Colon (tissue), 2 donors: Measurements from ENCODE around the gene E2F8.

Source experiments
- FAIRE-seq: peaks from 2 replicates; lab custom pipeline; 2012; peaks lifted over from hg19 to GRCh38; lab: Jason Lieb, UNC
- donor health status: control.
- donor health status: control.

The E2F8 gene

GRCh38 chr11:19252394-19253152 lies 11.8 kb upstream of the E2F8 start:
- no peak for FAIRE-seq

DNA sequence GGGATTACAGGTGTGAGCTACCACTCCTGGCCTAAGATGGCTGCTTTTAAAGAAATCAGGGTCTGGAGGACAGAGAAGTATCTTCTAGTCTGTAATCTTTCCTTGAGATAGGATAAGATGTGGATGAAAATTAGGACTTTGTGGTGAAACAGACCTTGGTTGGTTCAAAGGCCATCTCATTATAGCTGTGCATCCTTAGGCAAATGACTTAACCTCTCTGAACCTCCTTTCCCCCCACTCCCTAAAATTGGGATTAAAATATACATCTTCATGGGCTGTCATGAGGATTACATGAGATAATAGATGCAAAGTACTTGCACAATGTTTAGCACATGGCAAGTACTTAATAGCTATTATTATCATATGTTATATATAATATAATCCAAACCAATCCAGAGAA lies 10.8 kb upstream of the E2F8 start:
- FAIRE-seq: no peak

DNA sequence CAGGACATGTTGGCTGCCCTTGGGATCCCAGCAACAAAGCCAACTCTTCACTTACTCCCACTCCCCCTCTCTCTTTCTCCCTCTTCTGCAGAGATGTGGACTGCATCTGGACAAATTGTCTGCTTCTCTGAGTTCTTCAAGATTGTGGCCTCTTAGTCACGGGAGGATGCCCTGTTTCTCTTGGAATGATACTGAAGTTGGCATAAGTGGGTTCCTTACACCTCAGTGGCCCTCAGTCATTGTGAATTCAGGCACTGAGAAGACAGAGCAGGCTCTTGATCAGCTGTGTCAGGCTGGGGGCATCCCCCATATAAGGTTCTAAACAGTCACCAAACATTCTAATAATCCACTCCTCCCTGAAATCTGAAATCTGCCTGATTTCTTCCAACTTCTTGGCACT lies 6.1 kb upstream of the E2F8 start:
- FAIRE-seq: no peak

DNA sequence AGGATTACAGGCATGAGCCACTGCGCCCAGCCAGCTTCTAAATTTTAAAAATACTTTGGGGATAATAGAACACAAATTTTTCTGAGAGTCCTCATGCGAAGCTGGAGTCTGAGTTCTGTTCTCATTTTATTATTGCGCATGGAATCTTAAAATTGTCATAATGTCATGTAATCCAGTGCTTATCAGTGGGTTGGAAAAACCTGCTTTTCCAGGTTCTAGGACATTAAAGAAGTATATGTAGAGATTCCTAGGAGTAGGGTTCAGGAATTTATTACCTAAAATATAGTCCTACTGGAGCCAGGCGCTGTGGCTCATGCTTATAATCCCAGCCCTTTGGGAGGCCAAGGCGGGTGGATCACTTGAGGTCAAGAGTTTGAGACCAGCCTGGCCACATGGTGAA lies 4.6 kb upstream of the E2F8 start:
- no peak for FAIRE-seq

DNA sequence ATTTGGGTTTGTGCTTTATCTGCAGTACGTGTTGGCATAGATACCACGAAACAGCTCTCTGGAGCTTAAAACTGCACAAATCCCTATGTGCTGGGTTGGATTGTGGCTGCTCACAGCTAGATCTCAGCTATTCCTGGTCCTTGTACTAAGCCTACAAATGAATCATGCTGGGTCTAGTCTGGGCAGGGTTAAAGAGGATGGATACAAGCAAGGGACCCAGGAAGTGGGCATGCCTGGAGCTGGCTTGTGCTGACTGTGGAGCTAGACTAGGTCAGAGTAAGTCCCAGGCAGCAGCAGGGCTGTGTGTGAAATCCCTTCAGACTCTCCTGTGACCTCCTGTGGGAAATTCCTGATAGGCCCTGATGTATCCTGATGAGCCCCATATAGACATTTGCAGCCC lies 3.9 kb upstream of the E2F8 start:
- no peak for FAIRE-seq

DNA sequence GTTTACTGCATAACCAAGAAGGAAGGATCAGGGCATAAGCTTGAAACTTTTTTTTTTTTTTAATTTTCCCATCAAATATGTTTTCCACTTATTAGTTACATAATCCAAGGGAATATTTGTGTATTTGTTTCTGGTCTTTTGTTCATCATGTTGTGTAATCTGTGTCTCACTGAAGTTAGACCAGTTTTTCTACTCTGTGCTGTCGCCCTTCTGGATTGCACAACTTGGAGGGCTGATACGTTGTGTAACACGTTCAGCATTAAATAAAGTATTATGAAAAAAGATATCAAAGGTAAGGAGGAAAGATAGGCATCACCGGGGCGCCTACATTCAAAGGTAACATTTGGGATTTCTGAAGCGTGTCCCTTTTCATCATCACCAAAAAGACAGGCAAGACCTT lies 3.3 kb upstream of the E2F8 start:
- FAIRE-seq: no peak

DNA sequence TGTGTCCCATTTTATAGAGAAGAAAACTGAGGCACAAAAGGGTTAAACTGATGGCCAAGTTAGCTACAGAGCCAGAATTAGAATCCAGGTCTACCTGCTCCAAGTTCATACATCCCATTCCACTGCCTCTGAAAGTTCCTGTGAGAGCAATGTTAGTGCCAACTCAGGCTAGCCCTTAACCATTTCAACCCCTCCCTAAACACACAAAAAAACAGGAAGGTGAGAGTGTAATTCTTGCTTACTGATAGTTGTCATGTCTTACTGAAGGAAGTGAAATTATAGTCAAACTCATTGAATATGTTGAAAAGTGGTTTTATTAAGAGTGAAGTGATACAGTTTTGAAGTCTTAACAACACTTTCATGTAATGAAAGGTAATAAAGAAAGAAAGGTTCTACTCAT lies 2.9 kb upstream of the E2F8 start:
- no peak for FAIRE-seq

DNA sequence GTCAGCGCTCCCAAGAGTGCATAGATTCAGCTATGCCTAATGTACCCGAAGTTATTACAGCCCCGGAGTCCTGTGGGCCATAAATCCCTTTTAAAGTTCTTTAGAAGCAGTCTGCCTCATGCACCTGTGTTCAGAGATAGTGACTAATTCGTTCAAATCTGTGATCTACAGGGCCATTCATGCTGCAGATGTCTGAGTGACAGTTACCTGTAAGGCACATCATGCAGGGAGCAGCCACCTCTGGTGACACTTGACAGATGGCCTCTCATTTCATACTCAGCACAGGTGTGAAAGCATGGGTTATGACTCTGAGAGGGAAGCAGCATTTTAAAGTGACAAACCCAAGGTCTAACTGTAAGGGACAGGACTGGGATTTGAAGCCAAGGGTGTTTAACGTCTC lies 2.4 kb upstream of the E2F8 start:
- FAIRE-seq: no peak

GRCh38 chr11:19242179-19242932 lies 1.6 kb upstream of the E2F8 start:
- FAIRE-seq: no peak

DNA sequence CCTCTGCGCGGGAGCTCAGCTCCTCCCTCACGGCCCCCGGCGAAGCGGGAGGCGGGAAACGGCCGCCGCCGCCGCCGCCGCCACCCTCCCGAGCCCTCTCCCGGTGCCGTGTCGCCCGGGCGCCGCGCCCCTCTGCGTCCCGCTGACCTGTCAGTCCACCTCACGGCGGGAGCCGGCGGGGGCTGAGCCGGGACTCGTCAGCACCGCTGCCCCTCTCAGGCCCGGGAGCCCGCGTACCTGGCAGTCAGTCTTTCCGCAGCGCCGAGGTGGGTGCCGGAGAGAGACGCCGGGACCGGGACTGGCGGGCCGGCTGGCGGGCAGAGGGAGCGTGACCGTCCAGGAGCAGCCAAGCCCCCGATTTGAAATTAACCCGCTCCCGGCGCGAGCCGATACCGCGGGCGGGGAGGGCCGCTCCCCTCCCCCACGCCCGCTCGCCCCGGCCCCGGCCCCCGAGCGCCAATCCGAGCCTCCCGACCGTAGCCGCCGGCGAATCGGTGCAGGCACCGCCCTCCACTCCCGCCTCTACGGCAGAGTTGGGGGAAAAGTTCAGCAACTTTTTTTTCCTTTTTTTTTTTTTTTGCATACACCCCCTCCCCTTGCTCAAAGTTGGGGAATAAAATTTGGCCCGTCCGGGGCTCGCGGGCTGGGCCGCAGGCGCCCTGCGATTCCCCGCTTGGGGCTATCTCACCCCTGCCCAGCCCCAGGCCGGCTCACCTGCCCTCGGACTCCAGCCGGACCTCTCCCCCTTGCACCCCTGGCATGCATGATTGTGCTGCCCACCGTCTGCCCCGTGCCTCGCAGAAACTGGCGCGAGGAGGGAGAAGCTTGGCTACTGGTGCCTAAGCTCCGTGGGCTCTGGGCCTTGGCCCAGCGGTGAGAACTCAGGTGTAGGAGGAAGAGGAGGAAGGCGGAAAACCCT lies 774 bp upstream of the E2F8 start:
- FAIRE-seq: no peak

GRCh38 chr11:19239039-19239438 lies 1.7 kb downstream of the E2F8 start:
- no peak for FAIRE-seq

GRCh38 chr11:19237813-19238212 lies 2.9 kb downstream of the E2F8 start:
- FAIRE-seq: no peak

- FAIRE-seq: no peak
Measured at GRCh38 chr11:19237381-19237780, 3.4 kb downstream of the E2F8 start.

DNA sequence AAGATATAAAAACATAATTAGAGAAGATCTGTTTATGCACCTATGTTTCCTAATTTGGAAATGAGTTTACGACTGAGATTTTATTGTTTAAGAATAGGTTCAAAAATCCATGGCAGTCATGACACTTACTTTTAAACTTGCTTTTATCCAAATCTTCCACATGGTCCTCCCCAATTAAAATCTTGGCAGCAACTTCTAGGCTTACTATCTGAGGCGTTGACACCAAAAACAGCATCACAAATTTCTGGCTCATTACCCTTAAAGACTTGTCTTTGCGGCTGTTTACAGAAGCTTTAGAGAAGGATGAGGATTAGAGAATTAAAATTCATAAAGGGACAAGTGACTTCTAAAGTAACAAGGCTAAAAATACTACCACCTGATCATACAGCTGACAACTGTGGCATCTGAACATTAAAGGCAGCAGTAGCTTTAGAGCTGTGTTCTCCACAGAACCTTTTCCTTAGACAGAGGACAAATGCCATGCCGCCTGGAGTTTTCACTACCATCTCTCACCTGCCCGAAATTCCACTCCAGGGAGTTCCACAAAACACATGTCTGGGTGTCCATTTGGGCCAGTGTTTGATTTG lies 6.4 kb downstream of the E2F8 start:
- no peak for FAIRE-seq

DNA sequence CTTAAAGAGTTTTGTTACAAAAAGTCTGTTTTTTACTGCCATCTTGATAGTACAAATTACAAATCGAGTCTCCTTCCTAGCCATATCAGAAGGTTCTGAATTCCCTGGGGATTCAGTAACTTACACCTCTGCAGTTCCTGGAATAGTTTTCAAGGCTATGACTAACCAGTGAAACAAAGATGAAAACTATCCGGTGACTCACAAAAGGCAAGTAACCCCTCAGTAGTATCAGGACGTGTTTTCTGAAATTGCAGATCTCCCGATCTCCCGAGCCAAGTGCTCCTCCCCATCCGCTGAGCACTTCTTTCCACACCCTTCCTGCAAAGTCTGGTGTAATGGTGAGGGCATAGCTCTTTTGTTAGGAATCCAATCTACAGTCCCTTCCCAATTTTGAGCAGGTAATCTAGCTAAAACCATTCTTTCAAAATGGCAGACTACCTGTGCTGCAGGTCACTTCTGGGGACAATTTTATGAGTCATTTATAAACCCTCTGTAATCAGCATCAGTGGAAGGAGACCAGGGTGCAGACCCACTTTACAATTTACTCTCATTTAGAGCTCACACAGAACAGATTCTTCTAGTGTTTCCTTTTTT lies 7.7 kb downstream of the E2F8 start:
- no peak for FAIRE-seq

DNA sequence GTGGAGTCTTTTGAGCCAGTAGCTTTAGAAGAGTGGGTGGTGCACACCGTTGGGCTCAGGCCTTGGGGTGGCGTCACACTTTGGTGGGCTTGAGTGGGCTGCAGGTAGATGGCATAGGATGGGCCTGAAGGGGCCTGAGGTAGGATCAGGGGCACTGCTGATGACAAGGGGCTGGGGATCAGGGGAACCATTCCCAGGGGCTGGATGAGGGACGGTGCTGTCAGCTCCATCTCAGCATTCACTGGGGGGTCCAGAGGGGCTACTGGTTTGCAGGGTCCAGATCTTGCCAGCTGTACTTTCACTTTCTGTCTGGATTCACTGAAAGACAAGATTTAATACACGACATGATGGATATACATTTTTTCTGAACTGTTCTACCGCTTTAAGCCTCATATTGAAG lies 11.1 kb downstream of the E2F8 start:
- FAIRE-seq: no peak

GRCh38 chr11:19228968-19229367 lies 11.8 kb downstream of the E2F8 start:
- no peak for FAIRE-seq

- FAIRE-seq: no peak
Measured at GRCh38 chr11:19226378-19227195, 14.2 kb downstream of the E2F8 start.

DNA sequence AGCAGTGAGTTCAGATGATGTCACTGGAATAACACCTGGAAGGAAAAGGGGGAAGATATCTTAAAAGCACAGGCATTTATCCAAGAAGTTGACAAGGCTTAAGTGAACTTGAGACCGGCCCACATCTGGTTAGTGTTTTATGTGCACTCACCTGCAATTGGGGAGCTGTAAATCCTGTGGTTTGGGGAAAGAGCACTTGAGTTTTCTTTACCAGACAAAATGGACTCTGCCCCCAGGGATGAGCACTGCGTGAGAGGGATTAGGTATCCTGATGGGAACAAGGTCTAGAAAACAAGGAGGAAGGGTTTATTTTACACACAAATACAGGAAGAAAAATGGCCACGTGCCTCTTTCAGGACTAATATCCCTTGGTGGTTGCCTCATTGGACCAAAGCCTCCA lies 15.2 kb downstream of the E2F8 start:
- no peak for FAIRE-seq

DNA sequence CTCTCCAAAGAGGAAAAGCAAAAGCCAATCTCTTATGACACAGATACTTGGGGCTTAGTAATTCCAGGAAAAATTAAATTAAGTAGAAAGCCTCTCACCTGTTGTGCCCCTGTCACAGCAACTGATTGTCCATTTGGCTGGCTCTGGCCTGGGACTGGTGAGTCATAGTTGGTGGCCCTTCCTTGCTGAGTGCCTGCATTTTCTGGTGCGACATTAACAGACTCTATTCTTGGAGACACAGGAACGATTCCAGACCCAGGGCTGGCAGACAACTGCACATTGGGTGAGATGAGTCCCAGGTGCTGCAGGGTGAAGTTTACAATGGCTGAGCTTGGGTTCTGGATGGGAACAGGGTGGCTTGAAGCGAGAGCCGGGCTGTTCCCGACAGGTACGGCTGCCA lies 15.6 kb downstream of the E2F8 start:
- FAIRE-seq: no peak
